MM.1S (cell line): ENCODE measurements around the gene LINGO3.

Source experiments
- EZH2 ChIP-seq: fragments of 300-600 bp; sonication (generic); optimal IDR thresholded peaks from 2 replicates; pipeline ENCODE3; 2017; ENCODE audit warnings: low read depth, mild to moderate bottlenecking, antibody characterized with exemption, low read length, mixed read lengths
- TF ChIP-seq, protein P1 (sequence below): fragments of 300-600 bp; sonication (generic); IDR thresholded peaks from 2 replicates; pipeline ENCODE4 v1.5.1; 2016; ENCODE audit warnings: antibody characterized with exemption, low read length, mixed read lengths

DNA sequence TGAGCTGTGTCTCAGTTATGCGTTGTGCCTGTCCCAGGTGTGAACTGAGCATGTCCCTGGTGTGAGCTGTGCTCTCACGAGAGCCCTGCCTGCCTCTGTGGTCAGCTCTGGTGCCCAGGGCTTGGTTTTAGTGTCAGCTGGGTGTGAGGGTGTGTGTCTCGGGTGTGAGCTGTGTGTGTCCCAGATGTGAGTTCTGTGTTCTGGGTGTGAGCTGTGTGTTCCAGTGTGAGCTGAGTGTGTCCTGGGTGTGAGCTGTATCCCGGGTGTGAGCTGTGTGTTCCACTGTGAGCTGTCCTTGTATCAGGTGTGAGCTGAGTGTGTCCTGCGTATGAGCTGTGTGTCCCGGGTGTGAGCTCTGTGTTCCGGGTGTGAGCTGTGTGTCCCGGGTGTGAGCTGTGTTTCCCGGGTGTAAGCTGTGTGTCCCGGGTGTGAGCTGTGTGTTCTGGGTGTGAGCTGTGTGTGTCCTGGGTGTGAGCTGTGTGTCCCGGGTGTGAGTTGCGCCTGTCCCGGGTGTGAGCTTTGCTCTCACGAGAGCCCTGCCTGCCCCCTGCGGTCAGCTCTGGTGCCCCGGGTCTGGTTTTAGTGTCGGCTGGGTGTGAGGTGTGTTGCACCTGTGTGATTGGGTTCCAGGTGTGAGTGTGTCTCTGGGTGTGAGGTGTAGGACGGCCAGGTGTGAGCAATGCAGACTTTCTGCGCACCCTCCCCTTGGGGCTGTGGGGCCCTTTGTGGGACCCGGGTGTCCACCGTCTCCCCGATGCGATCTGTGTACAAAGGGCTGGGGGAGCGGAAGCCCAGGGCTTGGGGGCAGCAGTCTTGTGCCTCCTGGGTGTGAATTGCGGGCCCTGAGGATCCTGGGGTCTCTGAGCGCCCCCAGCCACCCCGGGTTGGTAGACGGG, 18.9 kb downstream of the LINGO3 start:
- TF ChIP-seq, protein P1, sequence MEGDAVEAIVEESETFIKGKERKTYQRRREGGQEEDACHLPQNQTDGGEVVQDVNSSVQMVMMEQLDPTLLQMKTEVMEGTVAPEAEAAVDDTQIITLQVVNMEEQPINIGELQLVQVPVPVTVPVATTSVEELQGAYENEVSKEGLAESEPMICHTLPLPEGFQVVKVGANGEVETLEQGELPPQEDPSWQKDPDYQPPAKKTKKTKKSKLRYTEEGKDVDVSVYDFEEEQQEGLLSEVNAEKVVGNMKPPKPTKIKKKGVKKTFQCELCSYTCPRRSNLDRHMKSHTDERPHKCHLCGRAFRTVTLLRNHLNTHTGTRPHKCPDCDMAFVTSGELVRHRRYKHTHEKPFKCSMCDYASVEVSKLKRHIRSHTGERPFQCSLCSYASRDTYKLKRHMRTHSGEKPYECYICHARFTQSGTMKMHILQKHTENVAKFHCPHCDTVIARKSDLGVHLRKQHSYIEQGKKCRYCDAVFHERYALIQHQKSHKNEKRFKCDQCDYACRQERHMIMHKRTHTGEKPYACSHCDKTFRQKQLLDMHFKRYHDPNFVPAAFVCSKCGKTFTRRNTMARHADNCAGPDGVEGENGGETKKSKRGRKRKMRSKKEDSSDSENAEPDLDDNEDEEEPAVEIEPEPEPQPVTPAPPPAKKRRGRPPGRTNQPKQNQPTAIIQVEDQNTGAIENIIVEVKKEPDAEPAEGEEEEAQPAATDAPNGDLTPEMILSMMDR = no peak
- TF ChIP-seq EZH2 = no peak
